CMK (cell line): Measurements from ENCODE around the gene ADH4.

ENCODE experiments used
- DNase-seq: peaks from one replicate; pipeline ENCODE4 v3.0.0-alpha.2; 2010; ENCODE audit warnings: low read depth

ADH4 gene

GRCh38 chr4:99079625-99080295 lies 64.3 kb downstream of the ADH4 start:
- DNase-seq = no peak

- no peak for DNase-seq
Measured at GRCh38 chr4:99078931-99079624, 65.0 kb downstream of the ADH4 start.

- no peak for DNase-seq
Measured at GRCh38 chr4:99078336-99078735, 65.8 kb downstream of the ADH4 start.

GRCh38 chr4:99077177-99077576 lies 66.9 kb downstream of the ADH4 start:
- no peak for DNase-seq

GRCh38 chr4:99076292-99076976 lies 67.7 kb downstream of the ADH4 start:
- DNase-seq = no peak

- DNase-seq = no peak
Measured at GRCh38 chr4:99074816-99075215, 69.3 kb downstream of the ADH4 start.
